ENCODE measurements around the gene GFPT1.

DNA sequence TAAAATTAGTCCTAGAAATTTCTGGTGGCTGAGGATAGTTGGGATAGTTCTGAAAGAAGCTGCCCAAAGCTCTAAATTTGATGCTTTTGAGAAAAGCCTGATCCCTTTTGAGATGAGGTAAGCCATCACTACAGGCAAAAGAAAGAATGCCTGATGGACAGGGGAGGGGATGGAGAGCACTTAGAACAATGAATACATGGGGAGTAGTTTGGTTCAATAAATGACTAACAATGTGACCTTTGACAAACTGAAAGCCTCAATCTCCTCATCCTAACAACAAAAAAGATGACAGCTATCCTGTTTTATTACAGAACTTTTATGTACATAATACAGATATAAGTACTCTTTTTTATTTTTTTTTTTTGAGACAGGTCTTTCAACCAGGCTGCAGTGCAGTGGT, 42.7 kb downstream of the GFPT1 start:
- no peak for TF ChIP-seq CTCF (IDR thresholded peaks at IDR 0.05)
- no peak for TF ChIP-seq POLR2A (IDR thresholded peaks at IDR 0.05)
